Pulmonary artery endothelial cell (primary cell): ENCODE data around the gene EFCC1. TPM values are rescaled to one million over a fixed set of nuclear protein-coding genes. Genes with fewer than 3 reads are reported as not detected.
A peak's percentile ranks its signal among the peaks of the same experiment; 100 is the strongest.

Experiments used
- DNase-seq: peaks from one replicate; pipeline ENCODE4 v3.0.0-alpha.2; 2011; ENCODE audit warnings: low read depth, low spot score
- total RNA-seq: library from RNA; depleted of rRNA; stranded (reverse); fragments of >200 nt; gene quantifications from 2 replicates; pipeline ENCODE4 v1.2.3, GENCODE V29; 2014

EFCC1 gene
- total RNA-seq, 1 donor from 2014 or later, result 0.26 TPM

- no peak for DNase-seq
Observed at GRCh38 chr3:129014793-129015345, 13.8 kb downstream of the EFCC1 start.

GRCh38 chr3:129015388-129016105 is 14.4 kb downstream of the EFCC1 start:
- peak; percentile 94 for DNase-seq

GRCh38 chr3:129016356-129016719 is 15.2 kb downstream of the EFCC1 start:
- no peak for DNase-seq

GRCh38 chr3:129016720-129017483 is 15.8 kb downstream of the EFCC1 start:
- DNase-seq, result no peak

- no peak for DNase-seq
Observed at GRCh38 chr3:129017484-129017899, 16.4 kb downstream of the EFCC1 start.

GRCh38 chr3:129018271-129018670 is 17.2 kb downstream of the EFCC1 start:
- DNase-seq, result no peak

- no peak for DNase-seq
Observed at GRCh38 chr3:129018751-129019150, 17.6 kb downstream of the EFCC1 start.

- no peak for DNase-seq
Observed at GRCh38 chr3:129019266-129019665, 18.2 kb downstream of the EFCC1 start.

- DNase-seq, result no peak
Observed at GRCh38 chr3:129020691-129021090, 19.6 kb downstream of the EFCC1 start.

- no peak for DNase-seq
Observed at GRCh38 chr3:129021140-129021551, 20.0 kb downstream of the EFCC1 start.

- no peak for DNase-seq
Observed at GRCh38 chr3:129022114-129023007, 21.3 kb downstream of the EFCC1 start.

- DNase-seq, result no peak
Observed at GRCh38 chr3:129023008-129023358, 21.9 kb downstream of the EFCC1 start.

GRCh38 chr3:129023909-129024308 is 22.8 kb downstream of the EFCC1 start:
- DNase-seq, result no peak

GRCh38 chr3:129025108-129025507 is 24.0 kb downstream of the EFCC1 start:
- DNase-seq, result no peak

GRCh38 chr3:129025691-129026435 is 24.8 kb downstream of the EFCC1 start:
- no peak for DNase-seq

- peak; percentile 82 for DNase-seq
Observed at GRCh38 chr3:129026728-129027543, 25.8 kb downstream of the EFCC1 start.

GRCh38 chr3:129027544-129027880 is 26.4 kb downstream of the EFCC1 start:
- no peak for DNase-seq

GRCh38 chr3:129028866-129029265 is 27.8 kb downstream of the EFCC1 start:
- DNase-seq, result no peak

GRCh38 chr3:129030611-129031010 is 29.5 kb downstream of the EFCC1 start:
- DNase-seq, result no peak
